ENCODE results near the gene MAPK8.

The MAPK8 gene

DNA sequence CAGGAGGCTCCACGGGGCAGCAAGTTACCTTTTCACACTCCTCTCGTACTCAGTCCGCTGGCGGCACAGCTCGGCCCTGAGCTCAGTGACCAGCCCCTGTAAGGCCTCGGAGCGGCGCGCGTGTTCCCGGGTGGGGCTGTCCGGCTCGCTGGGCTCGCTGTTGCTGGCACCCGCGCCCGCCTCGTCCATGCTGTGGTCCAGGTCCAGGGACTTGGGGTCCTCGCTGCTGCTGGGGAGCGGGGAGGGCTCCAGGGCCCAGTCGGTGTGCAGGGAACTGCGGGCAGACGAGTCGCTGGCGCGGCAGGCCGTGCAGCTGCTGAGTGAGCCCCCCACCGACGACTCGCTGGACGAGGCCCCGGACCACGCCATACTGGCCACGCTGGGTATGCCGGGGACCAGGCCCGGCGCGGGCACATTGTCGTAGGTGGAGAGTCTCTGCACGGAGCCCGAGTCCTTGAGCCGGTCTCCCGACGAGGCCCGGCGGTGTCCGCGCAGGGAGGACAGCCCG is 143.8 kb downstream of the MAPK8 start:
- DNase-seq (ENCODE audit: low spot score) = no peak

- DNase-seq (ENCODE audit: low spot score) = no peak
Measured at GRCh38 chr10:48450741-48451466, 144.4 kb downstream of the MAPK8 start.

GRCh38 chr10:48451969-48452878 is 145.7 kb downstream of the MAPK8 start:
- DNase-seq (ENCODE audit: low spot score) = no peak

DNA sequence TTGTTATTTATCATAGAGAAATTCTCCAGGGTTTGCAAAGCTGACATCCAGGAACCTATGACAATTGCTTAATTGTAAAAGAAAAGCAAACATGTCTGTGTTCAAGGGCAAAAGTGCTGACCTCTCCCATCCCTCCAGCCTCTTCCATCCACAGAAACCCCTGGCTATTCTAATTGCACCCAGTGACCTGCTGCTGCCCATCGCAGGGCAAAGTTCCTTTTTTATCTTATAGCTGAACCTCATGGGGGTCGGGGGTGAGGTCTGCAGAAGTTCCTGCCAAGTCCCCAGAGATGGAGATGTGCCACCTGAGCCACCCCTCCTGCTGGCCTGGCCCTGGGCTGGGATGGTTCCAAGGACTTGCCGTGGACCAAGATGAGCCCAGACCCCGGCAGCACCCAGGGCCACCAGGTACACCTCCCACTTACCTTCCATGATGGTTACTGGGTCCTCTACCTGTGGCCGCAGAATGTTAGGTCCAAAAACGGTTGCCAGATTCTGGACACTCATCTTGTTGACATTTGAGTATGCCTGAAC is 146.5 kb downstream of the MAPK8 start:
- DNase-seq (ENCODE audit: low spot score) = no peak

DNA sequence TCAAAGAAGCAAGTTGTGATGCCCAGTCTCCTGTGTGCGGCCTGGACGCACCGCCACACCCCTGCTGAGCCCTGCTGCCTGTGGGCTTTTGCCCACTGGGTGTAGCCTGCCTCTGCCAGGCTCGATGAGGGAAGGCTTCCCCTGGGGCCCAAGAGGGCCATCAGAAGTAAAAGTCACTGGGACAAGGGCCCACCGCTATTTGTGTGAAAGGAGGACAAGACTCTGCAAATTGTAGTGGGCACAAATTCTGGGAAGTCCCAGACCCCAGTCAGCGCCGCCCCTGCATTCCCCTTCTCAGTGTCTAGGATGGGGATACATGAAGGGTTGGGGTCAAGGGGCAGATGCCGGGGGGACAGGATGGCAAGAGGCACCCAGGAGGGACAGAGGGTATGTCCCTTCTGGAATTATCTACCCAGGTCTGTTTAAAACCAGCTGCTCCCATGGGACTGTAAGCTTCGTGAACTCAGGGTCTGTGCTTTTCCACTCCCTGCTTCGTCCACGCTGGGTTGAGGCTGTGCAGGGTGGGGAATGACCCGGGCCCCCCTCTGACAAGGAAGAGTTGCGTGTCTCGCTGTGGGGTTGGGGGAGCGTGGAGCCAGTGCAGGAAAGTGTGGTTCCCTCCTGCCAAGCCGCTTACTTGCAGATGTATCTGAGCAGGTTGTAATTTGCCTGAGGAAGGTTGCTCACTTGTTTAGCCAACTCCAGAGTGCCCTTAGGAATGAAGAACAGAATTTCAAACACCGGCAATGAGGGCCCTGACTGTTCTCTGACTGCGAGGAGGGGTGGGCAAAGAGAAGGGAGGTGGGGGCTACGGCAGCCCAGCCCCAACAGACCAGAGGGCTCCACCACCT is 147.2 kb downstream of the MAPK8 start:
- DNase-seq (ENCODE audit: low spot score) = no peak

DNA sequence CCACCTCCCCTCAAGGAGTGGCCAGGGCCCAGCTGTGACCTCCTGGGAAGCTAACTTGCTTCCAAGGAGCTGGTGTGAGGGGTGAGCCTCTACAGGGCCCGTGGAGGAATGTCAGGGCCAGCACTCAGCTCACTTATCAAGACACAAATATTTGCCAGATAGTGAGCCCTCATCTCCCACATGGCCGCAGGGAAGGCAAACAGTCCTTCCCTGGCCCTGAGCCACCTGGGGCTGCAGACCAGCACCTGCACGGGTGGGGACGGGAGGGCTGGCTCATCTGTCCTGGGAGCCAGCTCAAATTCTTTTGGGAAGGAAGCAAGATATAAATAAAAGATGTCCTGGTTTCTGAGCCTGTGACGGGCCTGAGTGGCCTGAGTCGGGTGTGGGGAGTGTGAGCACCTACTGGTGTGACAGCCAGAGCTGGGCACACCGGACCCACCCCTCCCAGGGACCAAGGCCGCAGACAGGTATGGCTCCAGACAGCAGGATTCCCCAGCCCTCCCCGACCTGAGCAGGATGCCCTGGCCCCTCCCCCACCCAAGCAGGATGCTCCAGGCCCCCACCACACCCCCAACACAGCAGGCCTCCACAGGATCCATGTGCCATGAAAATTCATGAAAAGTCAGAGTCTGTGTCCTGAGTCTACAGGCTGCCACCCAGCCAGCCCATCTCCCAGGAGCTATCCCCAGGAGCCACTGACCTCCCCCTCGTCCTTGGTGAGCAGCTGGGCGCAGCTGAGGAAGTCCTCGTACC is 148.0 kb downstream of the MAPK8 start:
- DNase-seq (ENCODE audit: low spot score) = peak; percentile 72

- DNase-seq (ENCODE audit: low spot score) = no peak
Measured at GRCh38 chr10:48455055-48455391, 148.5 kb downstream of the MAPK8 start.

GRCh38 chr10:48455392-48456151 is 149.1 kb downstream of the MAPK8 start:
- DNase-seq (ENCODE audit: low spot score) = no peak

GRCh38 chr10:48456361-48456804 is 149.9 kb downstream of the MAPK8 start:
- no peak for DNase-seq (ENCODE audit: low spot score)

DNA sequence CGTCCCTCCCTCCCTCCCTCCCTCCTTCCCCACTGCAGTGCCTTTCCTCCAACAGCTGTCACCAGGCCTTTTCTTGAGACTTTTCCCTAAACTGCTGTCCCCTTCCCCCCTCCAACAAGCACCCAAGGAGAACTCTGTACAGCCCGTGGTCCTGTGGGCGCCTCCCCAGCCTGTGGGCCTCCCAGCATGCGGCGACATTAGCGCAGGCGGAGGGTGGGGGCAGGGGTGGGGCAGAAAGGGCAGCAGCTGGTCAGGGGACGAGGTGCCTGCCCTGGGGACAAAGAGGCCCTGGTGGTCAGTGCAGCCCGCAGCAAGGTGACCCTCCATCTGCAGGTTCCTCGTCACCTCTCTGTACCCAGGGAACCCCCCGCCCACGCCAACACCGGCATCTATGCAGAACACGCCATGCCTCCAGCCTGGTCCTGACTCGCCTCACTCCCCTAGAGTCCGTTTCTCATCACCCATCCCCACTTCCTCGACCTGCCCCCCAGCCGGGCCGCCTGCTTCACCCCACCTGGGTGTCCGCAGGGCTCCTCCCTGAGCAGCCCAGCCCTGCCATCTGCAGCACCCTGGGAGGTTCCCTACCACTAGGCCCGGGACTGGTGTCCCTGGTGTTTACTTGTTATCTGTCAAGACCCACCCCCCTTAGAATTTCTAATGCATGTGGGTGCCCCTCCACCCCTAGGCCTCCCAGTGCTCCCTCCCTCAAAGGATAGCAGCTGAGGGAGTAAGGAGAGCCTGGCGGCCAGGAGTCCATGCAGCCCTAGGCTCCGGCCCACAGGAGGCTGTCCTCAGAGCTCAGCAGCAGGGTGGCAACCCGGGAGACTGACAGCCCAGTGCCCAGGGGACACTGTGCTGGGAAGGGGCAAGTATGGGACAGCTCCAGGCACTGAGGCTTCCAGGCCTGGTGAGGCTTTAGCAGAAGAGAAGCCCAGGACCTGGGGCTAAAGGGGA is 150.6 kb downstream of the MAPK8 start:
- no peak for DNase-seq (ENCODE audit: low spot score)

DNA sequence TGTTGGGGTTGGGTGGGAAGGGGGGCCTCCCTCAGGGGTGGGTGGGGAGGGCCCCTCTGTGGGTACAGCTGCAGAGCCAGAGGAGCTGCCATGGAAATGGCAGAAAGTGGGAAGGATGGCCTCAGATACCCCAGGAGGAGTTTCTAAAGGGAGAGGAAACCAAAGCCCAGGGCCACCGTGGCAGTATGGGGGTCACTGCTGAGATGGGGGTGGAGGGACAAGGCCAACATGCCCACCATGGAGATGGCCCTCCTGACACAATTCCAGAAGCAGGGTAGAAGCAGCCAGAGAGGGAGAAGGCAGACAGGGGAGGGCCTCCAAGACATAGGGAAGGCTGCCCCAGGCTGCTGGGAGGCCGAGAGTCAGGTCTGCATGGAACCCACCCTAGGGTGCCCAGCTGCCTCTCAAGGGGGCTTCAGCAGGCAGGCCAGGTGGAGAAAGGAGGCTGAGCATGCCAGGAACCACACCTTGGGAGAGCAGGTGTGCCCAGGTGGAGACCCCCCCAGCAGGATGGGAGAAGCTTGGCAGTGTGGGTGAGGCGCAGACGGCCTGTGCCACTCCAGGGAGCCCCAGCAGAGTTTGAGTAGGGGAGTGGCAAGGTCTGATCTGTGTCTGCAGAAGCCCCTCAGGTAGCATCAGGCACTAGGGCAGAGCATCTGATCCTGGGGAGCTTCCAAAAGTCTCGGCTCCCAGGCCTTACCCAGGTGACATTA is 151.6 kb downstream of the MAPK8 start:
- no peak for DNase-seq (ENCODE audit: low spot score)

- DNase-seq (ENCODE audit: low spot score) = no peak
Measured at GRCh38 chr10:48458662-48459048, 152.2 kb downstream of the MAPK8 start.

DNA sequence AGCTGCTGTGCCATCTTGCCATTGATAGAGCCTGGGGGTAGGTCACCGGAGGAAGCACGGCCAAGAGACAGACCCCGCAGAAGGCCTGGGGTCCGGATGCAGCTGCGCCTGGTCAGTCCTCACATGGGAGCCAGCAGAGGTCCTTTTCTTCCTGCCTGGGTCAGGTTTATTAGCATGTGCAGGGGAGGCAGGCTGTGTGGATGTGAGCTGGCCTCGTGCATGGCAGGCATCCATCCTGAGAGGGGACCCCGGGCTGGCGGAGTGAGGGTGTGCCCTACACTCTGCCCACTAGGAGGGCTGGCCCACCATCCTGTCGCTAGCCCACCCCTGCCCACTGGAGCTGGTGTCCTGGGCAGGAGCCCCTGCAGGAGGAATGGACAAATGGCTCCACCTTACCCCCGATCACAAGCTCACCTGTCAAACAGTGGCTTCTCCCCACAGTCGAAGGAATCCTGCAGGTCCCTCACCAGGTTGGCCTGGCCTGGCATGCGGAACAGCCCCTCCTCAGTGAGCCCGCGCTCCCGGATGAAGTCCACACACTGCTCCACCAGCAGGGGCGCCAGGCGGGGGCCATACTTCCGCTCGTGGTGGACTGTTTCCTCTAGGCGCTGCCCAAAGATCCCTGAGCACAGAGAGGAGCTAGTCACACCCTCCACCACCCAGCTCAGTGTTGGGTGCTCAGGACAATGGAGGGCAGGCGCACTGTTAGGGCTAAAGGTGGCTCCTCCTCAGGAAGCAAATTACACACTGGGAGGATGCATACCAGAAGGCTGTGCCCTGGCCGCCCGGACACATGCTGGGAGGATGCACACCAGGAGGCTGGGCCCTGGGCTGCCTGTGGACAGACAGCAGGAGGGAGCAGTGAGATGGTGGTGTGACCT is 153.0 kb downstream of the MAPK8 start:
- DNase-seq (ENCODE audit: low spot score) = no peak

- no peak for DNase-seq (ENCODE audit: low spot score)
Measured at GRCh38 chr10:48460182-48460581, 153.7 kb downstream of the MAPK8 start.

GRCh38 chr10:48461623-48462481 is 155.4 kb downstream of the MAPK8 start:
- DNase-seq (ENCODE audit: low spot score) = no peak

DNA sequence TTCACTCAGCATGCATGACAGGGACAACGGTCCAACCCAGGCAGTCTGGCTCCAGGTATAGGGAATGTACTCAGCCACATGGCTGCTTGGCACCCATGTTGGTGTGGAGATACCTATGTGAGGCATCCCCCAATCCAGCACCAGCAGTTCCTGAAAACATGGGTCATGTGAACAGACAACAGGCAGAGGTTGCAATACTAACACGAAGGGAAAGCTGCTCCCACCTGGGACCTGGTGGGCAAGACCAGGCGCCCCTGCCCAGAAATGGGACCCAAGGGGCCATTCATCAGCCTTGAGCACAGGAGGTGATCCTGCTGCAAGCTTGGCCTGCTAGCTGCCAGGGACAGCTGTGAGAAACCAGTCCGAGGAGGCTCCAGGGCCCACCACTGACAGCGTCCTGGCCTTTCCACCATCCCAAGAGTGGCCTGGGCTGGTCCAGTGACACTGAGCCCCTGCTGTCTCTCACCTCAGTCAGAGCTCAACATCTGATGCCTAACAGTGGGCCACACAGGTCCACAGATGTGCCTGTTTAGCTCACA is 156.1 kb downstream of the MAPK8 start:
- no peak for DNase-seq (ENCODE audit: low spot score)

All from HuH-7.5 (cell line).